ENCODE data around the gene MOSPD3.
A peak's percentile ranks its signal among the peaks of the same experiment; 100 is the strongest.

Gene MOSPD3

DNA sequence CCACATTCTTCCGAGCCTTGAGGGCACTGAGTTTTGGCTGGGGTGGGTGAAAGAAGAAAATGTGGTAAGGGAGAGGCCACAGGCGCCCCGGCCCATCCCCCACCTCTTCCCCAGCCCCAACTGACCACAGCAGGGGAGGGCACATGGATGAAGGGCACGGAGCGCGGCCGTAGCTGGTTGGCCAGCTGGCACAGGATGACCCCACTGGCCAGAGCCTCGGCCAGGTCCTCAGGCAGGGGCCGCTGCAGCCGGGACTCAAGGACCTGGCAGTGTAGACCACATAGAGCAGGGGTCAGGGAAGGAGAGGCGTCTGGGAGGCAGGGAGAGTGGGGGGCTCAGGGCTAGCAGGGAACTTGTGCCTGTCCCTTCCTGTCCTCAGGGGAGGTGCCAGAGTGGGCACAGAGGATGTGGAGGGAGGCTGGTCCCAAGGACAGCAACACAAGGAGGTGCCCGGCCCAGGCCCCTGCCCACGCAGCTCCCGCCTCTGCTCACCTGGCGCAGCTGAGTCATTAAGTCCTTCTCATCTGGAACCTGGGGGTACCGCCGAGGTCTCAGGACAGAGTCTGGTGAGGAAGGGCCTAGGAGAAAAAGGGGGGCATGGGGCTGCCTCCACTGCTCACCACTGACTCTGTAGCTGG, 36.5 kb upstream of the MOSPD3 start:
- DNase-seq (ENCODE audit: low read depth in 2 of 2), result no peak

DNA sequence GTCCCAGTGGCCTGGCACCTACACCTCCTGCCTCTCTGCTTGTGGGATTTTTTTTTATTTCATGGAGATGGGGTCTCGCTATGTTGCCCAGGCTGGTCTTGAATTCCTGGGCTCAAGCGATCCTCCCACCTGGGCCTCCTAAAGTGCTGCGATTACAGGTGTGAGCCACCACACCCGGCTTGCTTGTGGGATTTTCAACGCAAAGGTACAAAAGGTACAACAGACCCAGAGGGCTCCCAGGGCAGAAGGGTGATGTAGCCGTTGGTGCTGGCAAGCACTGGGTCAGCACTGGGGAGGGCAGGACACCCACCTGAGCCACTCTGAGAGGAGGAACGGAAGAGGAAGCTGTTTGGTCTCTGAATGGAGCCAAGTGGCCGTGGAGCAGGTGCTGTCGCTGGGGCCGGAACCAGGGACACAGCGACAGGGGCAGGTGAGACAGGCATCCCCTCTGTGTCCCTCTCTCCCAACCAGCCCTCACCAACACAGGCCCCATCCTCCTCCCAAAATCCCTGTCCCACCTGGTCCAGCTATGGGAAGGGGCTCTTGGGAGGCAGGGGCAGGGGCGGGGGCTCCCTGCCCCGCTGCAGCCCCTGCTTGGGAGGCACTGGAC, 35.9 kb upstream of the MOSPD3 start:
- DNase-seq (ENCODE audit: low read depth in 2 of 2), result no peak

DNA sequence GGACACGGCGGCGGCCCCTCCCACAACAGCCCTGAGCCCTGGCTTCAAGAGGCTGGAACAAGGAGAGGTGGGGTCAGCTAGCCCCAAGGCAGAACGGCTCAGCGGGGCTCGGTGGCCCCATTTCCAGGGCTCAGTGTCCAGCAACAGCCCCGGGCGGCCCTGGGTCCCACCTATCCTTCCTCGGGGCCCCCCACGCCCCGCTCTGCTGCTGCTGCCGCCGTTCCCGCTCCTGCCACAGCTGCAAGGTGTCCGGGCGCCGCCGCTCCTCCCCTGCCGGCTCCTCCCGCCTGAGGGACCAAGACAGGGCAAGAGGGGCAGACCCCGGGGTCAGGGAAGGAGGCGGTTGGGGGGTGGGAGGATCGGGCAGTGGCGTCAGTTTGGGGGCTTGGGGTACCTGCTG, 35.2 kb upstream of the MOSPD3 start:
- no peak for DNase-seq (ENCODE audit: low read depth in 2 of 2)

DNA sequence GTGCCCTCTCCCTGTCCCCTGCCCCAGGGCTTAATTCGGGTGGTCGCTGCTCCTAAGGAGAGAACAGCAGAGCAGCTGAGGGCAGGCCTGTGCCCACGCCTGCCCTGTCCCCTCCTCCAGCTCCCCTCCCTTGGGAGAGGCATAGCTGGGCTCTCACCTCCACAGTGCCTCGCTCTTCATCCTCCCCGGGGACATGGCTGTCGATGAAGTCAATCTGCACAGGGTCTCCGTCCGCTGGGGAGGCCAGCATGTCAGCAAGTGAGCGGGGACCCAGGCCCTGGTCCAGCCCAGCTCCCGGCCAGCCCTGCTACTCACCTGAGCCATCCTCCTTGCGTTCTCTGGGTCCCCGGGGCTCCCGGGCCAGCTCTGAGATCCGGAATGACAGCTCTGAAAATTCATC, 34.8 kb upstream of the MOSPD3 start:
- DNase-seq (ENCODE audit: low read depth in 2 of 2), result no peak

DNA sequence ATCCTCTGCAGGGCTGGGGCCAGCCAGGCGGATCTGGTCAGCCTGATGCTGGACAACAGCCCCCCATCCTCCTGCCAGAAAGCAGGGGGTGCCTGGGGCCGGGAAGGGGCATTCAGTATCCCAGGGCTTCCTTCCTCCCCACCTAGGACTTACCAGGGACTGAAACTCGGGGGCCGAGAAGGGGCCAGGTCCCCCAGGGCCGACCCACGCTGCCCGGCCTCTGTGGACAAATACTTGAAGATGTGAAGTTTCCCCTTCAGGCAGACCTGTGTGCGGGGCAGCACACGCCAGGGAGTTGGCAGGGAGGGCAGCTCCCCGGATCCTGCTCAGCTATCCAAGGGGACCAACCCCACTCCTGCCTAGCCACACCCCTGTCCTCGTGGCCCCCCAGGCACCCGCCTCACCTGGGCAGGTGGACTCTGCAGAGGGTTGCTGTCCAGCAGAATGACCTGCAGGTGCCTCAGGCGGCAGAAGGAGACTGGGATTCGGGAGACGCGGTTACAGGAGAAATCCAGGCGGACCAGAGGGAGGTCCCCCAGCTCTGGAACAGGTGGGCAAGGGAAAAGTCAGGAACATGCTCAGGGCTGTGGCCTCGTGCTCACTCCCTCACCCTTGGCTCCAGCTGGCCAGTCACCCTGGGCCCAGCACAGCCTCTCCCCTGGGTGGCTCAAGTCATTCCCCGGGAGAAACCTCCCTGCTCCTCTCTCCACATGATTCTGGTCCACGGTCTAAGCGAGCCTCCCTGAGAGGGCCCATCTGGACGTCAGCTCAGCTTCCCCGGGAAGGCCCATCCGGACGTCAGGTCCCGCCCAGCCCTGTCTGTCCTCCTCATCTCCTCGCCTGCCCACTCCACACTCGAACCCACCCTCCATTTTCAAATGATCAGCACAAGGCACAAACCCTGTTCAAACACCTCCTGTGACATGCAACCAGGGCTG, 33.8 kb upstream of the MOSPD3 start:
- DNase-seq (ENCODE audit: low read depth in 2 of 2), result no peak

DNA sequence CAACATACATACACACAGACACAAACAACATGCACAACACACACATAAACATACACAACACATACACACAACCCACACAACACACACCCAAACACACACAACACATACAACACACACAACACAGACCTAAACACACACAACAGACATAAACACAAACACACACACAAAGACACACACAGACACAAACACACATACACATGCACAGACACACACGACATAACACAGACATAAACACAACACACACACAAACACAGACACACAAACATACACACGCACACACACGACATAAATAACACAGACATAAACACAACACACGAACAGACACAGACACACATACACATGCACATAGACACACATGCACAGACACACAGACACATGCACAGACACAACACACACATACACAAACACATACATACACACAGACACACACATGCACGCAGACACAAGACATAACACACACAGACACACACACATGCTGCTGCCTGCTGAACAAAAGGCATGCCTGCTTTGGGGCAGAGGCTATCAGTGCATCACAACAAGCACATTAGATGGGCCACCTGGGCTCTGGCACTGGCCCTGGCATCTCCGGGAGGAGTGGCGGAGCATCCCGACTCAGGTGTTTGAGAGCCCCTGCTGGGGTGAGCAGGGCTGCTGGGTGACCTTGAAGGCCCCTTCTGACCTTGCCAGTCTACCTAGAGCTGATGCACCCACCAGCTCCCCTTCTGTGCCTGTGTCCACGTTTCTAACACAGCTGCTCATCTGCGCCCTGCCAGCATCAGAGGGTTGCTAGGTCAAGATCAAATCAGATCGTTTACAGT, 31.7 kb upstream of the MOSPD3 start:
- no peak for DNase-seq (ENCODE audit: low read depth in 2 of 2)

DNA sequence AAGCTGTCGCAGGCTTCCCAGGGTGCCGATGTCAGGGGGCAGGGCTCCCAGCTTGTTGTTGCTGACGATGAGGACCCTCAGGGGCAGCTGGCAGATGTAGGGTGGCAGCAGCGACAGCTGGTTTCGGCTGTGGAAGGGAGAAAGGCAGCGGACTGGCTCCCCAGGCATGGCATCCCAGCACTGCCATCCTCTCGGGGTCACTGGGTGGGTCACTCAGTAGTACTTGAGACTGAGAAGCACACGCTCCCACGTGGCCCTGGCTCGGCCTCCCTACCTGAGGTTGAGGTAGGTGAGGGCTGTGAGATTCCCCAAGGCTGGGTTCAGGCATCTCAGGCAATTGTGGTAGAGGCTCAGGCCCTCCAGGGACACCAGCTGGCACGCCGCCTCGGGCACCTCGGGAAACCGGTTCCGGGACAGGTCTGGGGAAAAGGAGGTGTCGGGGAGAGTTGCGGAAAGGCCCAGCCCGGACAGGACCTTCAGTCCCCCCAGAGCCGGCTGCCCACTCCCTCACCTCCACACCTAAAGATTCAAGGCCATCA, 30.2 kb upstream of the MOSPD3 start:
- no peak for DNase-seq (ENCODE audit: low read depth in 2 of 2)

DNA sequence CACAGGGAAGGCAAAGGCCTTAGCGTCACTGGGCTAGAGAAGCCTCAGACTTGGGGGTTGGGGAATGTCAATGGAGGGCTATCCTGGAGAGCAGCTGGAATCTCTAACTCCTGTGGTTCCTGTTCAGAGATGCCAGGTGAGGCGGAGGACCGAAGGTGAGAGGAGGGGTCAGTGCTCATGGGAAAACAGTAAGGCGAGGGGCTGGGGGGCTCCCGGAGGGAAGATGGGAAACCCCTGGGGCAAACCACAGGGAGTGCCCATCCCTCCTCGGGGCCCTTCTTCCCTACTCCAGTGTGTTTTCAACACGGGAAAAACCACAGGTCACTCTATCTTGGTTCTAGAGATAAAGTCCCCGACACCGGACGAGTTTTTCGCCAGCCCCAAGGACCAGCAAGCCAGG, 29.7 kb upstream of the MOSPD3 start:
- no peak for DNase-seq (ENCODE audit: low read depth in 2 of 2)

DNA sequence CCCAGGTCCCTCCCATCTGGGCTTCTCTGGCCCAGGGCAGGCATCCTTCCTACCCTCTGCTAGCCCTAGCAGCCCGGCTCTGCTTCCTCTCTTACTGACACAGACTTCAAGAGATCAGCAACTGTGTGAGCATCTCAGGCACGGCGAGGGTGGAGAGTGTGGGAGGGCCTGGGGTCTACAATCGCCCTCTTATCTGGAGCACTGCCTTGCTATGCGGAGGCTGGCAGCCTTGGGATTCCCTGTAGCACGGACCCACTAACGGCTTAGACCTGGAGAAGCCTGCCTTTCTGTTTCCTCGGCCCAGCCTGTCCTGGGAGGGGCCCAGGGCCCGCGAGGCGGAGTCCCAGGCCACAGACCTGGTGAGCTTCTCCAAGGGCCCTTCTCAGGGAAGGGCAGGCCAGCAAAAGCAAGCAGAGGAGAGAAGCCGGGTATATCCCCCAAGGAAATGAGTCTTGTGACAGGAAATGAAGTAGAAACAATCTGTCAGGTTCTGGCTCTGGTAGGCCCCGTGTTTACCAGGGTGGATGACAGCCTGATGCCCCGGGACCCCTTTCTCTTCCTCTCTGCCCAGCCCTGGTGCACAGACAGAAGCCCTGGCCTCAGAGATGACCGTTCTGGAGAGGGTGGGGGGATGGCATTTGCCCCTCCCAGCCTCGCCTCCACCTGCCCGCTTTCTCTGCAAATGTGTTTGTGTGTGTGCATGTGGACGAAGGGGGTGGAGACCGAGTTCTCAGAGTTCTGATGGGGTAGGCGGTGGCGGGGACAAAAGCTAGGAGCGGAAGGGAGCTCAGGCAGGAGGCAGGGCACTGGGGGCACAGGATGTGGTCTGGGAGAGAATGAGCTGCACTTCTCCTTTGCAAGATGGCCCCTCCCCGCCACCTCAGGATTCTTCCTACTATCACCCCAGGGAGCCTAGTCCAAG, 28.9 kb upstream of the MOSPD3 start:
- peak; percentile 47 to 64 for DNase-seq (ENCODE audit: low read depth in 2 of 2)

DNA sequence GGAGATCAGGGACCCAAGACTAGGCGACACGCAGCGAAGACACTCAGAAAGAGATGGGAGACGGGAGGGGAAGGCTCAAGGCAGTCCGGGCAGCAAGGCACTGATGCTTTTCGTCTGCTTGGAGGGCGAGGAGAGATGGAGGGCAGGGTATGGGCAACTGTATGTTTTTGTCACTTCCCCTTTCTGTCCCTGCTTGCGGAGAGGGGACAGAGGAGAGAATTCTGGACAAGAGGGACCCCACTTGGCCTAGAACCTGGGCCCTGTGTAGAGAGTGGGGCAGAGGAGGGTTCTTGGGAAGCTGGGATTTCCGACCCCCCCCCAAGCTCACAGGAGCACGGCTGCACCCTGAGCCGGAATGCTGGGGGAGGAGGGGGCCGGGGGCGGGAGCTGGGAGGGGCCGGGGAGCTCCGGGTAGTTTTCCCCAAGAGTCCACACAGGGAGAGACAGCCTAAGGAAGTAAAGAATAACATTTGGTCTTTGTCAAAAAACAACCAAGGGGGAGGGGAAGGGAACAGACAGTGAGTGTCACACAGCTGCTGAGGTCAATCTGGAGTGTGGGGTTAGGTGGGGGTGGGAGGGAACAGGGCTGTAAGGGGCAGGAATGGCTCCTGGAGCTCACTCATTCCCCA, 28.2 kb upstream of the MOSPD3 start:
- DNase-seq (ENCODE audit: low read depth in 2 of 2), result no peak

DNA sequence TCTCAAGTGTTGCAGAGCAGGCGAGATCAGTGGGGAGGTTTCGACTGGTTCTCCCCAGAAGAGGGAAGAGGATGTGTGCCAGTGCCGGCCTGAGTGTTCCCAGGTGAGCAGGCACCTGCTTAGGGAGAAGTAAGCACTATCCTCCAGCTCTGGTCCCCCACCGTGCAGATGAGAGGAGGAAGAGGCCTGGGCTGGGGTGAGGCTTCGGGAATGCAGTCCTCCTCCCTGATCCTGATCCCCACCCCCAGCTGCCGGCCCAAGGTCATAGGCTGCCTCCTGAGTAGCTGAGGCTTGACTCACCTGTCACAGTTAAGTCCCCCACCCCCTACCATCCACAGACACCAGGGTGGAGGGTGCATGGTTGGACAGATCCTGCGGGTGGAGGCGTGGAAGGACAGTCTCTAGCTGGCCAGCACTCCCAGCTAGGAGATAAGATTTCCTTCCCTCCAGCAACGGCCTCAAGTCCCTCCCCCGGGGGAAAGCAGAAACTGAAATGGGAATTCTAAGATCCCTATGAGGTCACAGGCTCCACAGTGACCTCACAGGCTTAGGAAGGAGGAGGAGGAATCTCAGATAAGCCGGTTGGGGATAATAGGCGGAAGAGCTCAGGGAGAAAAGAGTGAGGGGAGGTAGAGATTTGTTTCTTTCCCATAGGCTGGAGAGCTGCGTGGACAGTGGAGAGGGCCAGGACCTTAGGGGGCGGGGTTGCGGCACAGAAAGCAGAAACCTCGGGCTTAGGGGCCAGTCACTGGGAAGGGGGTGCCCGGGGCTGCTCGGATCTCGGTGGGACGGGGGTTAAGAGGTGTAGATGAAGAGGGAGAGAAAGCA, 27.4 kb upstream of the MOSPD3 start:
- no peak for DNase-seq (ENCODE audit: low read depth in 2 of 2)

DNA sequence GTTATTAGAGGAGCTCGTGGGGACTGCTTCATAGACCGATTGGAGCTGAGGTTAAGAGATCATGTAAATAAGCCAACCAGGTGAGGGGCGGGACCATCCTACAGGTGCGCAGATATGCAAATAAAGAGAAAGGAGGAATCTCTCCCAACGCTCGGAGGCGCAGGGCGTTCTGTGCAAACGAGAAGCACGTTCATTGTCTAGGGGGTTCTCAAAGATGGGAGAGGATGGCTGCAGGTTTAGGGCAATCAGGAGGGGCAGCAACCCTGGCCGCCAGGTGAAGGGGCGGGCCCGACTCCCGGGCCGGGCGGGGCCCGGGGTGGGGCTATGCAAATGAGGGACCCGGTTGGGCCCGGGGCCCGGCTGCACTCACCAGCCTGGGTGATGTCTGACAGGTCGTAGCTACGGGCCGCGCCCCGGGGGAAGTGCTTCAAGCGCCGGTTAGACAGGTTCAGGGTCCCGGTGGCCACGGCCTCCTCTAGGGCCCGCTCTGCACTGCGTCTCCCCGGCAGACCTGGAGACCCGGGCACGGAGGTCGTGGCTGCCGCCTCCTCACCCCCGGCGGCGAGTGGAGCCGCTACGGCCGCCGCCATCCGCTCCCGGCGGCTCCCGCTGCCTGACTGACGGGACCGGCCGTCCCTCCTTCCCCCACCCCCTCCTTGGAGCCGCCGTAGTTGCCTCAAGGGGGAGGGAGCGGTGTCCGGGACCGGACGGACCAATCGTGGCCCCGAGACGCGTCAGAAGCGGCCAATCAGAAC, 26.7 kb upstream of the MOSPD3 start, which contains the start of gene LRCH4:
Gene LRCH4, minus strand, starts transcription at position 619 of the 755 bp plus-strand sequence. Its CDS starts 29 bp downstream, at position 590.
- peak in 1 of 2 donors; percentile 39 for DNase-seq (ENCODE audit: low read depth in 2 of 2)

DNA sequence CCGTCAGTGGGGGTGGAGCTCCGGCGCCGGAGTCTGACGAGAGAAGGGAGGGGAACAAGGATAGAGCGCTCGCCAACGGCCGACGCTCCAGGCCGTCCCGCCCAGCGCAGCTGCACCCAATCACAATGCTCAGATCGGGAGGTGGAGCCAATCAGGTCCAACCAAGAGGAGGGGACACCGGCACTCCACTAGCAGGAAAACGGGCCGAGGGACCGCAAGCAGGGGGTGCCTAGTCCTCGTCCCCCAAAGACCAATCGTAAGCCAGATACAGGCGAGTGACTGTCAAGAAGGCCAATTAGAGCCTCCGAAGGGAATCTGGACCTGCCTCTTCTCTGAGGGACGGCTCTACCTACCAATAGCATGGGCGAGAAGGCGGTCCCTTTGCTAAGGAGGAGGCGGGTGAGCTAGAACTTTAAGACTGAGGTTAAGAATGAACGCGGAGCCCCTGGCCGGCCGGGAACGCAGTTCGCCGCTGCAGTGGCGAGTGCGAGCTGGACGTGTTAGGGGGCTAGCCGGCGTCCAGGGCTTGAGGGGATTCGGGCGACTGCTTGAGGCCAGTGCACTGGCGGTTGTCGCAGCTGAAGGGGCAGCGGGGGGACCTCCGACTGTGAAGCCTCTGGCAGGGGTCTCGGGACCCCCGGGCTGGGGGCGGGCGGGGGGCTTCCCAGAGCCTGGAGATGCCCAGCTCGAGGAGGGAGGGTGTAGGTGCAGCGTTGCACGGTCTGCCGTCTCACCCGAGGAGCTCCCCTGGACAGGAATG, 25.9 kb upstream of the MOSPD3 start, which contains the start of gene FBXO24:
Gene FBXO24, plus strand, starts transcription at position 63 of the 760 bp plus-strand sequence. Its CDS starts 298 bp downstream, at position 361.
- DNase-seq (ENCODE audit: low read depth in 2 of 2), result peak; percentile 98 to 99

DNA sequence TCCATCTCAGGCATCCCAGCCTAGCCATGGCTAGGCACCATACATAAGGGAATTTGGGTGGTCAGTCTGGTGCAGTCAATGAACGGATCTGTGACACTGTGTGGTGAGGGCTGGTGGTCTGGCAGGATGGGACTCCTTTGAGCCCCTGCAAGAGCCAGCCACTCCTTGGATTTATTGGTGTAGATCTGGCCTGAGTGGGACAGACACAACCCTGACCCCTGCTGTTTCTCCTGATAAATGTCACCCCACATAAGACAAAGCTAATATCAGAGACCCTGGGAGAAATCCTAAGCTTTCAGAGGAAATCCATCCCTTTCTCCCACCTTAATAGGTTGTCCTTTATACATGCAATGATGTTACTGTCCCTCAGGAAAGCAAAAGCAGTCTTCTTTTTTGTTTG, 23.9 kb upstream of the MOSPD3 start:
- no peak for DNase-seq (ENCODE audit: low read depth in 2 of 2)

DNA sequence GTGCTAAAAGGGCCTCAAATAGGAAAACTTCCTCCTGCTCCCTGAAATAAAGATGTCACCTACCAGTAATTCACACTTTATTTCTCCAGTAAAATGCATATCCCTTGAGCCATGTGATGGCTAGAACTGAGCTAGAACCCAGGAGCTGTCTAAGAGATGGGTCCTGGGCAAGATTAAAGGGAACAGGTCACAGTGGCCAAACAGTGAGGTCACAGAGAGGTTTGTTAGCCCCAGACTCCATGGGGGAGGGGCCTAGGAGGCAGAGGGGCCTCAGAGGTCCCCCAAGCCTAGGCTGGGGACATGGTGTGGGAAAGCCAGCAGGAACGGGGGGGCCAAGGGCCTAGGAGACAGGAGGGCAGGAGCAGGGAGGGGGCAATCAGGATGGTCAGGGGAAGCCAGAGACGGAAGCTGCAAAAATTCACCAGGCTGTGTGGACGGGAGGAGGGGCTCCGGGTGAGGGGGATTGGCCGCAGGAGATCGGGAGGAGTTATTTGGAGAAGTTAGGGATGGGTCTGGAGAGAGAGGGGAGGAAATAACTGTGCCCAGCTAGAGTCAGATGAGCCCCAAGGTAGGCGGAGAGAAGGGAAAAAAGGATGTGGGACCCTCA, 22.9 kb upstream of the MOSPD3 start:
- no peak for DNase-seq (ENCODE audit: low read depth in 2 of 2)

DNA sequence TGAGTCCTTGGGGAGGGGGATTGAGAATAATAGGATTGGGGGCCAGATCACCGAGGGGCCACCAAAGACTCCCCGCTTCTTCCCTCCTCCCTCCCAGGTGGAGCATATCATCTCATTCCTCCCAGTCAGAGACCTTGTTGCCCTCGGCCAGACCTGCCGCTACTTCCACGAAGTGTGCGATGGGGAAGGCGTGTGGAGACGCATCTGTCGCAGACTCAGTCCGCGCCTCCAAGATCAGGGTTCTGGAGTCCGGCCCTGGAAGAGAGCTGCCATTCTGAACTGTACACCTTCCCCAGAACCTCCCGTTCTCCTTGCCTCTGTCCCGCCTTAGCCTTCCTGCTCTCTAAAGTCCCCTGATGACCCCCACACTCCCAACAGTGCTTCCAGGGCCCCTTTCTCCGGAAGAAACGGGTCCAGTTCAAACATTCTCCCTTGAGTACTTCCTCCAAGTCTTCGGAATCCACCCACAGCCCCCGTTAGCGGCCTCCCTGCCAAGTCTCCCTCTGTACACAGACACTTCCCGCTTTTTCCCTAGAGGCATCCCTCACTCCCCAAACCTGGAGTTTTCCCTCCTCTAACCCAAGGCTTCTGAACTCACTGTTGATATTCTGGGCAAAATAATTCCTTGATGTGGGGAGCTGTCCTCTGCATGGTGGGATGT, 22.1 kb upstream of the MOSPD3 start:
- no peak for DNase-seq (ENCODE audit: low read depth in 2 of 2)
